ENCODE results near the gene EIF4B. TPM values are rescaled to one million over a fixed set of nuclear protein-coding genes. Genes with fewer than 3 reads are reported as not detected.

The EIF4B gene
- total and polyA plus RNA-seq, 9 of the 15 experiments (the other 6 are each of a cell fraction or from before 2014, with no cell fraction given), result 138 to 669 (median 552) TPM

GRCh38 chr12:53048780-53049401 is 42.6 kb downstream of the EIF4B start (continued):
- no peak for TF ChIP-seq NR2C2 (CRISPR knock-in tag; IDR thresholded peaks at IDR 0.05)
- TF ChIP-seq NR2C2 (tag; IDR thresholded peaks at IDR 0.05), result no peak
- TF ChIP-seq SPI1 (IDR thresholded peaks at IDR 0.05; ENCODE audit: borderline replicate concordance, low read depth, low read length), result no peak
- no peak for TF ChIP-seq FOXK1 (CRISPR knock-in tag; IDR thresholded peaks at IDR 0.05; ENCODE audit: borderline replicate concordance)
- TF ChIP-seq, protein P1, sequence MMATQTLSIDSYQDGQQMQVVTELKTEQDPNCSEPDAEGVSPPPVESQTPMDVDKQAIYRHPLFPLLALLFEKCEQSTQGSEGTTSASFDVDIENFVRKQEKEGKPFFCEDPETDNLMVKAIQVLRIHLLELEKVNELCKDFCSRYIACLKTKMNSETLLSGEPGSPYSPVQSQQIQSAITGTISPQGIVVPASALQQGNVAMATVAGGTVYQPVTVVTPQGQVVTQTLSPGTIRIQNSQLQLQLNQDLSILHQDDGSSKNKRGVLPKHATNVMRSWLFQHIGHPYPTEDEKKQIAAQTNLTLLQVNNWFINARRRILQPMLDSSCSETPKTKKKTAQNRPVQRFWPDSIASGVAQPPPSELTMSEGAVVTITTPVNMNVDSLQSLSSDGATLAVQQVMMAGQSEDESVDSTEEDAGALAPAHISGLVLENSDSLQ (IDR thresholded peaks at IDR 0.05), result no peak; the same call in 1 of the 2 replicates
- no peak for TF ChIP-seq PHTF2 (CRISPR knock-in tag; IDR thresholded peaks at IDR 0.05)
- no peak for TF ChIP-seq ZNF354B (CRISPR knock-in tag; IDR thresholded peaks at IDR 0.05)
- TF ChIP-seq, protein P2, sequence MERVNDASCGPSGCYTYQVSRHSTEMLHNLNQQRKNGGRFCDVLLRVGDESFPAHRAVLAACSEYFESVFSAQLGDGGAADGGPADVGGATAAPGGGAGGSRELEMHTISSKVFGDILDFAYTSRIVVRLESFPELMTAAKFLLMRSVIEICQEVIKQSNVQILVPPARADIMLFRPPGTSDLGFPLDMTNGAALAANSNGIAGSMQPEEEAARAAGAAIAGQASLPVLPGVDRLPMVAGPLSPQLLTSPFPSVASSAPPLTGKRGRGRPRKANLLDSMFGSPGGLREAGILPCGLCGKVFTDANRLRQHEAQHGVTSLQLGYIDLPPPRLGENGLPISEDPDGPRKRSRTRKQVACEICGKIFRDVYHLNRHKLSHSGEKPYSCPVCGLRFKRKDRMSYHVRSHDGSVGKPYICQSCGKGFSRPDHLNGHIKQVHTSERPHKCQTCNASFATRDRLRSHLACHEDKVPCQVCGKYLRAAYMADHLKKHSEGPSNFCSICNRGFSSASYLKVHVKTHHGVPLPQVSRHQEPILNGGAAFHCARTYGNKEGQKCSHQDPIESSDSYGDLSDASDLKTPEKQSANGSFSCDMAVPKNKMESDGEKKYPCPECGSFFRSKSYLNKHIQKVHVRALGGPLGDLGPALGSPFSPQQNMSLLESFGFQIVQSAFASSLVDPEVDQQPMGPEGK (CRISPR knock-in tag; IDR thresholded peaks at IDR 0.05; ENCODE audit: borderline replicate concordance), result no peak
- TF ChIP-seq, protein P3, sequence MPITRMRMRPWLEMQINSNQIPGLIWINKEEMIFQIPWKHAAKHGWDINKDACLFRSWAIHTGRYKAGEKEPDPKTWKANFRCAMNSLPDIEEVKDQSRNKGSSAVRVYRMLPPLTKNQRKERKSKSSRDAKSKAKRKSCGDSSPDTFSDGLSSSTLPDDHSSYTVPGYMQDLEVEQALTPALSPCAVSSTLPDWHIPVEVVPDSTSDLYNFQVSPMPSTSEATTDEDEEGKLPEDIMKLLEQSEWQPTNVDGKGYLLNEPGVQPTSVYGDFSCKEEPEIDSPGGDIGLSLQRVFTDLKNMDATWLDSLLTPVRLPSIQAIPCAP (CRISPR knock-in tag; IDR thresholded peaks at IDR 0.05; ENCODE audit: borderline replicate concordance), result no peak
- no peak for TF ChIP-seq FOXJ3 (CRISPR knock-in tag; IDR thresholded peaks at IDR 0.05)
- no peak for TF ChIP-seq HDAC2 (IDR thresholded peaks at IDR 0.05)
- TF ChIP-seq GABPB1 (CRISPR knock-in tag; IDR thresholded peaks at IDR 0.05), result 0 out of 2 replicates have a peak, but pooled peaks have one; percentile 19
- no peak for TF ChIP-seq DLX4 (CRISPR knock-in tag; IDR thresholded peaks at IDR 0.05)
- no peak for TF ChIP-seq MEF2D (tag; conservative IDR thresholded peaks at IDR 0.05; ENCODE audit: low read depth)
- TF ChIP-seq USF2 (CRISPR knock-in tag; IDR thresholded peaks at IDR 0.05), result no peak
- TF ChIP-seq ZNF263 (CRISPR knock-in tag; IDR thresholded peaks at IDR 0.05; ENCODE audit: borderline replicate concordance), result peak; percentile 26; the same call in 1 of the 2 replicates
- no peak for TF ChIP-seq SIRT6 (IDR thresholded peaks at IDR 0.05; ENCODE audit: low read depth, low read length)
- TF ChIP-seq, protein P4, sequence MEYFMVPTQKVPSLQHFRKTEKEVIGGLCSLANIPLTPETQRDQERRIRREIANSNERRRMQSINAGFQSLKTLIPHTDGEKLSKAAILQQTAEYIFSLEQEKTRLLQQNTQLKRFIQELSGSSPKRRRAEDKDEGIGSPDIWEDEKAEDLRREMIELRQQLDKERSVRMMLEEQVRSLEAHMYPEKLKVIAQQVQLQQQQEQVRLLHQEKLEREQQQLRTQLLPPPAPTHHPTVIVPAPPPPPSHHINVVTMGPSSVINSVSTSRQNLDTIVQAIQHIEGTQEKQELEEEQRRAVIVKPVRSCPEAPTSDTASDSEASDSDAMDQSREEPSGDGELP (CRISPR knock-in tag; IDR thresholded peaks at IDR 0.05; ENCODE audit: borderline replicate concordance), result peak; percentile 21; the same call in 1 of the 2 replicates
- TF ChIP-seq ZFP36 (IDR thresholded peaks at IDR 0.05; ENCODE audit: low read depth, low read length, partially characterized antibody), result no peak
- no peak for TF ChIP-seq CREB1 (IDR thresholded peaks at IDR 0.05)
- 0 out of 2 replicates have a peak, but pooled peaks have one; percentile 23 for TF ChIP-seq CREB1 (CRISPR knock-in tag; IDR thresholded peaks at IDR 0.05)
- no peak for TF ChIP-seq HES1 (IDR thresholded peaks at IDR 0.05; ENCODE audit: low read depth)
- TF ChIP-seq MCM7 (IDR thresholded peaks at IDR 0.05), result no peak
